Esophagus muscularis mucosa (tissue), 4 donors: ENCODE data around the gene CLRN2. TPM values are rescaled to one million over a fixed set of nuclear protein-coding genes. Genes with fewer than 3 reads are reported as not detected.

Experiments
- DNase-seq: peaks from one replicate; pipeline ENCODE4 v3.0.0-alpha.2; 2017; ENCODE audit errors: extremely low spot score
- H3K27ac ChIP-seq, 4 donors: fragments of 200-600 bp; sonication (generic); replicated peaks in 1 of 4; 1 replicate in 3 of 4; 2 replicates in 1 of 4; pipeline ENCODE4 v1.5.1; 2016 to 2019; ENCODE audit warnings: mild to moderate bottlenecking in 1 of 4
- H3K27me3 ChIP-seq, 4 donors: fragments of 200-600 bp; sonication (generic); one replicate each; pipeline versions ENCODE4 v1.5.1 to v1.6.0; 2016 to 2019
- H3K36me3 ChIP-seq, 4 donors: fragments of 200-600 bp; sonication (generic); one replicate each; pipeline ENCODE4 v1.5.1; 2016 to 2019
- H3K4me1 ChIP-seq, 4 donors: fragments of 200-600 bp; sonication (generic); one replicate each; pipeline ENCODE4 v1.5.1; 2016 to 2019
- H3K4me3 ChIP-seq, 4 donors: fragments of 200-600 bp; sonication (generic); 1 replicate in 2 of 4; 2 replicates in 2 of 4; pipeline ENCODE4 v1.5.1; 2016 to 2019; ENCODE audit warnings: mild to moderate bottlenecking in 4 of 4, moderate library complexity in 1 of 4
- H3K9me3 ChIP-seq, 4 donors: fragments of 200-600 bp; sonication (generic); 1 replicate in 3 of 4; 2 replicates in 1 of 4; pipeline ENCODE4 v1.5.1; 2016 to 2019
- CTCF ChIP-seq, 3 experiments: fragments of 200-600 bp in 2 of 3; fragments of 450-650 bp in 1 of 3; sonication (generic) in 2 of 3; IDR thresholded peaks; one replicate each; pipeline ENCODE4 v1.5.1; 2017 to 2019; ENCODE audit warnings: antibody characterized with exemption in 3 of 3, mild to moderate bottlenecking in 2 of 3, moderate library complexity in 1 of 3
- EP300 ChIP-seq: sonication (generic); formaldehyde crosslinking; IDR thresholded peaks from one replicate; pipeline ENCODE4 v1.6.1; 2017; ENCODE audit warnings: antibody characterized with exemption
- POLR2A ChIP-seq: fragments of 450-650 bp; IDR thresholded peaks from one replicate; pipeline ENCODE4 v1.6.1; 2017; ENCODE audit warnings: antibody characterized with exemption, moderate library complexity, mild to moderate bottlenecking, low read depth
- POLR2AphosphoS5 ChIP-seq, 2 donors: sonication (generic); formaldehyde crosslinking; IDR thresholded peaks; one replicate each; pipeline ENCODE4 v1.6.1; 2017; ENCODE audit warnings: antibody characterized with exemption in 2 of 2
- WGBS: methylation state at CpG from one replicate; pipeline ENCODE4 v1.1.5; 2018; 5-methylcytosine and 5-hydroxymethylcytosine counted together
- intact Hi-C: fragments of 100-400 bp; cut with DNase I; formaldehyde crosslinking; loops from one replicate; pipeline ENCODE4 v1.15.1; 2023
- total RNA-seq, 4 donors: library from RNA; depleted of rRNA; stranded (reverse); fragments of >200 nt; gene quantifications; one replicate each; pipeline versions ENCODE4 v1.1.0 to v1.2.1, GENCODE V29; 2016

The CLRN2 gene
- total RNA-seq, 4 donors from 2014 or later, result not detected

GRCh38 chr4:17492058-17492741 is 22.8 kb upstream of the CLRN2 start:
- whole genome bisulfite sequencing, result 76% methylated on average over 15 of the region's 15 CpGs
- no peak for TF ChIP-seq CTCF (IDR thresholded peaks at IDR 0.05)
- no peak for TF ChIP-seq EP300
- no peak for TF ChIP-seq POLR2AphosphoS5 (IDR thresholded peaks at IDR 0.05)
- no peak for TF ChIP-seq POLR2A
- Histone ChIP-seq H3K27ac (no peak overlapping the region), H3K9me3 (no peaks in the 10 kb centered on the region), H3K27me3 (no peaks in the 10 kb centered on the region), H3K4me1 (peaks cover 0 to 31% (median 16%) of the 10 kb centered on the region in 4 donors), H3K4me3 (no peak overlapping the region), H3K36me3 (peaks cover 20 to 82% (median 67%) of the 10 kb centered on the region in 4 donors)
- DNase-seq, result no peak
- intact Hi-C loops, result no loop called here

- no peak overlapping the region for H3K27ac ChIP-seq
- intact Hi-C loops, result no loop called here
- H3K4me1 ChIP-seq, result peaks cover 0 to 31% (median 16%) of the 10 kb centered on the region in 4 donors
- 94% methylated on average over 2 of the region's 2 CpGs for WGBS
- H3K9me3 ChIP-seq, result no peaks in the 10 kb centered on the region
- peaks cover 14 to 82% (median 67%) of the 10 kb centered on the region in 4 donors for H3K36me3 ChIP-seq
- no peaks in the 10 kb centered on the region for H3K27me3 ChIP-seq
- no peak overlapping the region for H3K4me3 ChIP-seq
- TF ChIP-seq POLR2A (no peak), POLR2AphosphoS5 (IDR thresholded peaks at IDR 0.05) (no peak), EP300 (no peak), CTCF (IDR thresholded peaks at IDR 0.05) (no peak)
- DNase-seq, result no peak
These were observed 22.1 kb upstream of the CLRN2 start for GRCh38 chr4:17492876-17493275.

GRCh38 chr4:17493619-17494018 is 21.3 kb upstream of the CLRN2 start:
- H3K27me3 ChIP-seq, result no peaks in the 10 kb centered on the region
- H3K4me1 ChIP-seq, result peaks cover 0 to 31% (median 16%) of the 10 kb centered on the region in 4 donors
- no peak for TF ChIP-seq POLR2A
- no peak for TF ChIP-seq EP300
- intact Hi-C loops, result no loop called here
- H3K9me3 ChIP-seq, result no peaks in the 10 kb centered on the region
- H3K4me3 ChIP-seq, result no peak overlapping the region
- no peak for DNase-seq
- 80% methylated on average over 4 of the region's 4 CpGs for WGBS
- no peak overlapping the region for H3K27ac ChIP-seq
- peaks cover 12 to 82% (median 68%) of the 10 kb centered on the region in 4 donors for H3K36me3 ChIP-seq

- no peak overlapping the region for H3K4me3 ChIP-seq
- TF ChIP-seq EP300 (no peak), POLR2AphosphoS5 (IDR thresholded peaks at IDR 0.05) (no peak), POLR2A (no peak), CTCF (IDR thresholded peaks at IDR 0.05) (no peak)
- H3K27ac ChIP-seq, result no peak overlapping the region
- H3K4me1 ChIP-seq, result peaks cover 0 to 31% (median 16%) of the 10 kb centered on the region in 4 donors
- peaks cover 9 to 81% (median 65%) of the 10 kb centered on the region in 4 donors for H3K36me3 ChIP-seq
- no peak for DNase-seq
- intact Hi-C loops, result no loop called here
- WGBS, result 86% methylated on average over 10 of the region's 10 CpGs
- no peaks in the 10 kb centered on the region for H3K27me3 ChIP-seq
- H3K9me3 ChIP-seq, result no peaks in the 10 kb centered on the region
These were observed 20.4 kb upstream of the CLRN2 start for GRCh38 chr4:17494258-17495190.
